NCI-H69 (cell line): ENCODE results near the gene CFAP20DC.

Experiments
- DNase-seq: peaks from one replicate; lab custom pipeline; 2025; lab: John Stamatoyannopoulos, UW

Gene CFAP20DC

DNA sequence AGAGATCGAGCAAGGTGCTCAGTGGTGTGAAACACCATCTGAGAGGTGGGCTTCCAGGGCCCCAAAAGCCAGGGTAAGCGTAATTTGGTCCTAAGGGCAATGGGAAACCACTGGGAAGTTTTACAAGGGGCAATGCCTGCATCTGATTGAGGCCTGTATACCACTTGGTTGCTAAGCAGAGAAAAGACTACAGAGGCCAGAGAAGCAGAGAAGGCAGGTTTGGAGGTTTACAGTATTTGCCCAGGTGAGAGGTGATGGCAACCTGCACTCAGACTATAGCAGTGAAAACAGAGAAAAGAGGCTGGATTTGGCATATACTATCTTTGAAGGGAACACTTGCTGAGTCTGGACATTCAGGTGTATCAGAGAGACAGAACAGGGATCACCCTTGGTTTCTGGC lies 249.8 kb downstream of the CFAP20DC start:
- DNase-seq: no peak

DNA sequence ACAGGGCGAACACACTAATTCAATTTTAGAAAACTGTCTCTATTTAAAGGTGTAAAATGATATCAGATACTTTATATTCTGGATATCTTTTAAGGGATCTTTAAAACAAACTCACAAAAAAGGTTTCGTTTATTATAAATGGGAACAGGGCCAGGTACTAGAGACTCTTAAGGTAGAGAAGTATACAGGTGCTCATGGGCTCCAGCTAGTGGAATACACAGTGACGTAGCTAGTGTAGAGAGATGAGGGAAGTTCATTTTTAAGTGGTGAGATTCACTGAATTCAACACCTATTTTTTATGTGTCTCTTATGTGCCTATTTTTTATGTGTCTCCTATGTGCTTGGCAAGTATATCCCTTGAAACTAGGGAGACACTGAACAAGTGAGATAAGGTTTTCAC lies 250.6 kb downstream of the CFAP20DC start:
- DNase-seq: no peak

DNA sequence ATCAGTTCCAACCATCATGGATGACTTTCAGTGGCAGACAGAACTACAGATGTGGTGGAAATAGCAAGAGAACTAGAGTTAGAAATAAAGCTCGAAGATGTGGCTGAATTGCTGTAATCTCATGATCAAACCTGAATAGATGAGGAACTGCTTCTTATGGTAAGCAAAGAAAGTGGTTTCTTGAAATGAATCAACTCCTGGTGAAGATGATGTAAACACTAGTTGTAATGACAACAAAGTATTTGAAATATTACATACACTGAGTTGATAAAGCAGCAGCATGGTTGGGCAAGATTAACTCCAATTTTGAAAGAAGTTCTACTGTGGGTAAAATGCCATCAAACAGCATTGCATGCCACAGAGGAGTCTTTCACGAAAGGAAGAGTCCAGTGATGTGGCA lies 251.5 kb downstream of the CFAP20DC start:
- DNase-seq: no peak

DNA sequence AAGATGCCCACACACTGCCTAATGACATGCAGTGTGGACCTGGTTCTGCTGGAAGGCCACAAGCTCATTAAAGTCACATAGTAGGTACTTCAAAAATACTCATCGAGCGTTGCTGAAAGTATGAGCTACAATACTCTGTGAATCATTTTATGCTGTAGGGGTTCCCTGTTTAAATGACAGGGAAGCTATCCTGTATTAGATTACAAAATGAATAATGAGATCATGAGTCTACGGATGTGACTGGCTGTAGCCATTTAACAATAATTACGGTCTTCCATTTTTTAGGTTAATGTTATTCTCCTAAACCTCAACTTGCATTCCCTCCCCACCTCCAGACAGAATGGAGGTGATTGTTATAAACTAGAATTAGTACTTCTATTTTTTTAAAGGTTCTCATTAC lies 255.1 kb downstream of the CFAP20DC start:
- peak; percentile 81 for DNase-seq

DNA sequence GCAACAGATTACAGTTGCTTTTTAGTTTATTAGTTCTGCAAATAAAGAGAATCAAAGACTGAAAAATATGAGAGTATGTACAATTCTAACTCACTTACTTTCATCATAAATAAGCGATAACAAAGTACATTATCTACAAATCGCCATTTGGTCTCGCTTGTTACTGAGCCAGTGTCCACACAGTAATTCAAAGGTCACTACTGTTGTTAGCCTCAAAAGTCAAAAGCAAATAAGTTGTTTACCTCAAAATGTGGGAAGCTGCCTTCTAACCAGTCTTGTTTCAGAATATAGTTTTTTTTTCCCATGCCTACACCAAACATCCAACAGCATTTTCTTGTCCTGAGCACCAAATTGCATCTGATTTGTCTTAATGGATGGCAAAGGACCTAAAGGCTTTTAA lies 255.9 kb downstream of the CFAP20DC start:
- DNase-seq: peak; percentile 40

DNA sequence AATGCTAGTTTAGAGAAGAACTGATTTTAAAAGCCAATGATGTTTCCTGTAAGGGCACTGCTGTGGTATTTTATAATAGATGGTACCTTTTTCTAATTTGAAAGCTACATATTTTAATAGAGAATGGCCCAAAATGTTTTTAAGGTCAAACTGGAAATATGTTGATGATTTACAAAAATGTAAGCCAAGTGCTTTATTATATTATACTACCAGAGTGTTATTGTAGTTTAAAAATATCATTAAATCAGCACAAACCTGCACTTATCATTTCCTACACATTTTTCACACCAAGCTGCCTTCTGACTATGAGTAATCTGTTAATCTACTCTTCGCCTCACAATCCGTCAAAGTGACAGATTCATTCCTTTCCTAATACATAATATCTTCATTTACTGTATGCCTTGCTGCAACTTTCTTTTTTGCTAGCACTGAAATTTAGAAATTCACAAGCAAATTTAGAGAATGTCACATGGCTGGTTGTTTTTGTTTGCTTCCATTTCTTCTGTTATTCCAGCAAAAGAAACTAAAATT lies 256.8 kb downstream of the CFAP20DC start:
- no peak for DNase-seq

DNA sequence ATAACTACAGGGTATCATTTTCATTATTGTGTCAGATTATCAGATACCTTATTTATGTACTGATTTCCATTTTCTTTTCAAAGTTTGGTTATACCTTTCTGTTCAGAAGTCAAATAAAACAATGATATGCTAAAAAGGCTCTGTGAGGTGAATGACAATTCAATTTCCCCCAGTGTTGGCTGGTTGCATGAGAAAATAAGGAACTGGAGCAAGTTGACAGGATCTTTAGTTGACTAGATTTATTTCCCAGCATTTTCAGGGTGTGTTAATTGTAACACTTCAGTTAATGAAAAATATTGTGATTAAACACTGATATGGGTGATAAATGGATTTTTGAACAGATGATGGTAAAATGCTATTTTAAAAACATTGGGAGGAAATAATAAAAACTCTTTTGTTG lies 260.4 kb downstream of the CFAP20DC start:
- peak; percentile 20 for DNase-seq

DNA sequence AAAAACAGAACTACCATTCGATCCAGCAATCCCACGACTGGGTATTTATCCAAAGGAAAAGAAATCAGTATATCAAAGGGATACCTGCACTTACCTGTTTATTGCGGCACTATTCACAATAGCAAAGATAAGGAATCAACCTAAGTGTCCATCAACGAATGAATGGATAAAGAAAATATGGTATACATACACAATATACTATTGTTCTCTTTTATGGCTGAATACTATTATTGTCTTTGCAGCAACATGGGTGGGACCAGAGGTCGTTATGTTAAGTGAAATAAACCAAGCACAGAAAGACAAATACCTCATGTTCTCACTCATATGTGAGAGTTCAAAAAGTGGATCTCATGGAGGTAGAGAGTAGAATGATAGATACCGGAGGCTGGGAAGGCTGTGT lies 264.9 kb downstream of the CFAP20DC start:
- DNase-seq: no peak

DNA sequence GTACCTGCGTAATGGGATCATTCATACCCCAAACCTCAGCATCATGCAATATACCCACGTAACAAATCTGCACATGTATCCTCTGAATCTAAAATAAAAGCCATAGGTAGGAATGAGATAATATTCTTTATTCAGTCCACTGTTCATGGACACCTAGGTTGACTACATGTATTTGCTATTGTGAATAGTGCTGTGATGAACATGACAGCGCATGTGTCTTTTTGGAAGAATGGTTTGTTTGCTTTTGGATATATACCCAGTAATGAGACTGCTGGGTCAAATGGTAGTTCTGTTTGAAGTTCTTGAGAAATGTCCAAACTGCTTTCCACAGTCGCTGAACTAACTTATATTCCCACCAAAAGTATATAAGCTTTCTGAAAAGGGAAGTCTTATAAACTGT lies 265.4 kb downstream of the CFAP20DC start:
- no peak for DNase-seq

DNA sequence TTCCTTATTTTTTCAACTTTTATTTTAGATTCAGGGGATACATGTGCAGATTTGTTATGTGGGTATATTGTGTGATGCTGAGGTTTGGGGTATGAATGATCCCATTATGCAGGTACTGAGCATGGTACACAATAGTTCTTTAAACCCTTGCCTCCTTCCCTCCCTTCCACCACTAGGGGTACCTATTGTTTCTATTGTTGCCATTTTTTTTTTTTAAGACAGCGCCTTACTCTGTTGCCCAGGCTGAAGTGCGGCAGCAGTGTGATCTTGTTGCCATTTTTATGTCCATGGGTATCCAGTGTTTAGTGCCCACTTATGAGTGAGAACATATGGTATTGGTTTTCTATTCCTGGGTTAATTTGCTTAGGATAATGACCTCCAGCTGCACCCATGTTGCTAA lies 266.0 kb downstream of the CFAP20DC start:
- DNase-seq: no peak

DNA sequence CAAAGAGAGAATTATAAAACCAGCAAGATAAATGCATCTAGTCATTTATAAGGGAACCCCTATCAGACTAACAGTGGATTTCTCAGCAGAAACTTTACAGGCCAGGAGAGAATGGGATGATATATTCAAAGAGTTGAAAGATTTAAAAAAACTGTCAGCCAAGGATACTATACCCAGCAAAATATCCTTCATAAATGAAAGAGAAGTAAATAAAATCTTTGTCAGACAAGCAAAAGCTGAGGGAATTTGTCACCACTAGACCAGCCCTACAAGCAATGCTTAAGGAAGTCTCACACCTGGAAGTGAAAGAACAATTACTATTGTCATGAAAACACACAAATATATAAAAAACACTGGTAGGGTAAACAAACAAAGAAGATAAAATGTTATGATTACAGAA lies 269.9 kb downstream of the CFAP20DC start:
- DNase-seq: no peak

DNA sequence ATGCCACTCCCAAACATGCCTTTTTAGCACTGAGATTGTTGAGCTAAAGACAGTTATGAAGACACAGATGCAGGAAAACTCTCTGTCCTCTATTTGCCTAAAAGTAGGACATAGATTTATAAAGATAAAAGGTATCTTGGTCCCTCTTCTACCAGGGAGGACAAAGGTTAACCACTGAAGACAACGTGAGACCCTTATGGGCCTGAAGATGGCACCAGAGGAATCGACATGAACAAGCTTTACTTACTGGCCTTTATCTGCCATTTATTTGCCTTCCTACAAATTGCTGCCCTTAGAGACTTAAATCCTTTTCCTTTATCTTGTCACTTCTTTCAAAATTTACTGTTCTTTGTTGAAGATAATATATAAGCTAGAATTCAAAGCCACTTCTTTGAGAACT lies 273.6 kb downstream of the CFAP20DC start:
- no peak for DNase-seq

DNA sequence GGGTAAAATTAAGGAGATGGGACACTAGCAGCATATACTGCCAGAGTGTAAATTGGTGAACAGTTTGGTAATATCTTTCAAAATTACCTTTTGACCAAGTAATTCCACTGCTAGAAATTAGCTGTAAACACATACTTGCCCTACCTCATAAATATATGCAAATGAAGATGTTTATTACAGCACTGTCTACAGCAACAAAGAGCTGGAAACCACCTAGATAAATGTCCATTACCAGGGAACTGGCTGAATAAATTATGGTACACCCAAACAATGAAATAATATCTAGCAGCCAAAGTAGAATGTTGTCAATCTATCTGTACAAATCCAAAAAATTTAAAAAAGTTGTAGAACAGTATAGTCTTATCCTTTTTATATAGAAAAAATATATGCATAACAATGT lies 277.4 kb downstream of the CFAP20DC start:
- no peak for DNase-seq

DNA sequence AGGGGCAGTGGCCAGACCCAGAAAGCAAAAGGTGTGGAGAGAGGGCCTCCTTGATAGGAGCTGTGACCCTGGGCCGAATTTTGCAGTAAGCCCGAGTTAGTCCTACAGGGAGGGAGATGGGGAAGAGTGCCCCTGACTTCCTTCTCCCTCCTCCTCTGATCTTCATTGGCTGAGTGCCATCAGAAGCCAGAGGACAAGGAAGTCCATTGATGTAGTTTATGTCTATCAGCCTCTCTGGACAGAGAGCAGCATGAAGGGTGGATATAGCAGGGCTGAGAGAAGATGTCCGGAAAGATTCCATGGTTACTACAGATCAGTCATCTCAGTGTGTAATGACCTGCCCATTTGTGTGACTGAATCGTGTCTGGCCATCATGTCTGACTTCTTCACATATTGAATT lies 280.8 kb downstream of the CFAP20DC start:
- DNase-seq: no peak

DNA sequence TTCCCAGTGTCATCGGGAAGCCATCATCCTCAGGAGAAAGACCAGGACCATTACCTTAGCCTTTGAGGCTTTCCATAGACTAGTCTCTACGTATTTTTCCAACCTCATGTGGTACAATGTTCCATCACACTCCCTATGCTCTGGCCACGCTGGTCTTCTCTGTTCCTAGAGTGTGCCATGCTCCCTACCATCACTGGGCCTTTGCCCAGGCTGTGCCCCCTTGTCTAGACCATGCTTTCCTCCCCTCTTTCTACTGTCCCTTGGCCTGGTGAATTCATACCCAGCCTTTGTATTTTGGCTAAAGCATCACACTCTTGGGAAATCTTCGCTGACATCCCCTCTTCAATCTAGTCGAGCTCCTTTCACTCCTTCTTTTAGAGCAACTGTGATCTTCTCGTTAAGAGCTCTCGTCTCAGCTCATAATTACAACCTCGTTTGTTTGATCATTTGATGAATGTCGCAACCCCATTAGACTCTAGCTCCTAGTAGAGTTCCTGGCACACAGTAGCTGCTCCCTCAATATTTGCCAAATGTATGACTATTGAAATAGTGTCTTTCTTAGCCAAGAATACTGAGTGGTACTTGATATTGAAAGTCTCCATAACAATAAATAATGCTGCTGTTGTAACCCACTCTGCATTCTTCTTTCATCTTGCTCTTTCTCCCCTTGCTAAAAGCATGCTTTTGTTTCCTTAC lies 283.1 kb downstream of the CFAP20DC start:
- peak; percentile 69 for DNase-seq

DNA sequence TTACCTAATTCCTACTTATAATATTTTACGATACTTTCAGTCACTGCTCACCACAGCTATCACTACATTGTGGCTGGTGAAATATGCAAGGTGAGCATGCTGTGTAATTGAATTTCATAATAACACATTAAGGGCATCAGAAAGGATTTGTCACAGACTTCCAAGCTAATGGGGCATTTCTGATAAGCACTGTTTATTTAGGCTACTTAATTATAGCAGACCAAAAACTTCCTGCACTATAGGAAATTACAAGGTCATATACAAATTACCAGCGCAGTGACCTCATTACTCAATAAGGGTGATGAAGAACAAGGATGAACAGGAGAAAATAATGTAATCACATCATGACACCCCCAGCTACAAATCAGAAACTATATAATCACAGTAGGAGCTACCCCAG lies 294.7 kb downstream of the CFAP20DC start:
- DNase-seq: peak; percentile 77

DNA sequence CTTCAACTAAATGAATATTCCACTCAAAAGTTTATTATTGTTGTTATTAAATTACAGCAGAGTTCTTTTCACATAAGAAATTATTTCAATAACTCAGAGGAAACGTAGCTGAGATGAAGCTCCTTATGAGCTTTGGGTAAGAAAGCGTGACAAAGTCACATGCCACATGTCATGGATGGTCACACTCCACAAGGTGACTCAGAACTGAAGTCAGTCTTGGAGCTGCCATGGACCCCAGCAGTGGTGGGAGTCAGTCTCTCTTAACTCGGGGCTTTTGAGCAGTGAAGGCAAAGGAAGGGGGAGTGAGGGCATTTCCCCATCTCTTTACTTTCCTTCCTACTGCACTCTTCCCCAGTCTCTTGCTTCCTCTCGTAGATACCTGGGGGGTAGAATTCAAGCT lies 295.8 kb downstream of the CFAP20DC start:
- no peak for DNase-seq

DNA sequence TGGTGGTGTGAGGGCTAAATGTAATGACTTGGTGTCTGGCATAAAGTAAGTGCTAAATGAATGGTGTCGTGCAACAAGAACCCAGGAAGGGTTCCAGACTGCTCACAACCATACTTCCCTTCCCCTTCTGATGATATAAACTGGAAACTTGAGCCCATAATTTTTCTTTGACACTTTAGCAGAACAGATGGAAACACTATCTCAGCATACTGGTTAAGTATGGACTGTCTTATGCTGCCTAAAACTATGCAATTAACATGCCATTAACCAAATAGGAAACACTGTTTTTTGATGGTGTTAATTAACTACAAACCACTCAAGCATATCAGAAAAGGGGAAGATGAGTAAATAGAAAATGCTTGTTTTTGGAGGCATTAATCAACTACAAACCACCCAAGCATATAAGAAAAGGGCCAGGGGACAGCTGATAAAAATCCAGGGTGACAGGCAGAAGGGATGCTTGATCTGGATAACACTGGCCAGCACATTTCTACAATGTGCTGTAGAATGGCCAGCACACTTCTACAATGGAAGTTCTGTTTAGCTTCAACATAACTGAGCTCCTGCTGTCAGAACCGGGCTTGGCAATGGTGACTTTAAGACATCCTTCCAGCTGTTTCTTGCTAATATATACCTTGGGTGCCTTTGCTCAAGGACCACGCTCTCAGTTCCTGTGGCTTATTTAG lies 297.8 kb downstream of the CFAP20DC start:
- peak; percentile 65 for DNase-seq

DNA sequence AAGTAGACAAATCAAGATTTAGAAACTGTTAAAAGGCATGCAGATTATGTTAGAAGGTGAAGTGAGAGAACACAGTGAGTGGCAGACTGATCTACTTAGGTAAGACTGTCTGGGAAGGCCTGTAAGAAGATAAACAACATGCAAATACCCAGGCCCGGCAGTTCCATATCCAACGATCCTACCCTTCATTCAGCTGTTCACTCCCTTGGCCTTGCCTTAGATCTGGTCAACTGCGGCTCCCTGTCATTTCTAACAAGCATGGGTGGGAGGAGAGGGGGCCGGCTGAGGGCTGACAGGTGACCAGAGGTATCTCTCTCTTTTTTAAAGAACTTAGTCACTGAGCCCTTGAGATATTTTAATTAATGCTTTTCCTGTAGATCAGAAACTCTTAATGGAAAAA lies 298.6 kb downstream of the CFAP20DC start:
- no peak for DNase-seq

DNA sequence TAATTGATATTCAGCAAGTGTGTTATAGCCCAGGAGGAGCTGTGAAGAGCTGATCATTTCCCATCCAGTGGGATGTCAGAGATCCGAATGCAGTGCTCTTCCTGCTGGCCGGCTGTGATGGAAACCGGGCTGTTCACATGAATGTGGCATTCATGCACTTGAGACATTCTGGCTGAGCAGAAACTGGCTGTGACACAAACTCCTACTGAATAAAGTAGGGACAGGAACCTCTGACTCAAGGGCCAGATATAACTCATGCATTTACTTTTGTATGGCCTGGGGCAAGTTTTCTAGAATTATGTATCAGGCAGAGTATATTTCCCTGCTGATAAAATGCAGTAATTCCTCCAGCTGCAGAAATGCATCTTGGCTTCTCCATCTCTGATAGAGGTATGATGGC lies 299.9 kb downstream of the CFAP20DC start:
- no peak for DNase-seq

DNA sequence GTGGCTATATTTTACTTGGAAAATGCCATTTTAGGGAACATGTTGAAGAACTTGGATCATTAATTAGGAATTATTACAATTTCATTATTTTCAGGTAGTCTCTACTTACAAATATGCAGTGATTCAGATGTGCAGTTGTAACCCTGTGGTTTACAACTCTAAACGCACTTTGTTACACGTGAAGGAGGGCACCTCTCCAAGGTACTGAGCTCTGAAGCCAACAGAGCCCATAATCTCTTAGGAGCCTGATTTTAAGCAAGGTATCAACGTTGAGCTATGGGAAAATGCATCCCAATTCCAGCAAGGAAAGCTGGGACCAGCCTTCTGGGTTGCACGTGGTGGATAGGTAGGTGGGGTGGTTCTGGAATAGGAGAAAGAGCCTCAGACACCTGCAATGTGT lies 301.8 kb downstream of the CFAP20DC start:
- no peak for DNase-seq

DNA sequence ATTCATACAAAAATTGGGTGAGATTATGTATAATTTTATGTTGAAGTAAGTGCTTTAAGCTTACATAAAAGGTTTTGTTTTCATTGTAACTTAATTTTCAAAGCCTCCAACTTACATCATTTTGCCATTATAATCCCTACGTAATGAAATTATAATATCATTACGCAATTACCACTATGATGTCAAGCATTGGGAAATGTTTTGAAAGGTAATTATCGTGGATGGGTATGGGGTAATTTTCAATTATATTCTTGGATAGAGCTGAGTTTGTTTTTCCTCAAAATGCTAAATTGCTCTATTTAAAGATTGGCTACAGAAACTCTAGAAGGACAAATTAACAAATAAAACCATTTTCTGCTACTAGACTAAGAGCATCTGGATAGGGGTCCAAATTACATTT lies 303.1 kb downstream of the CFAP20DC start:
- no peak for DNase-seq

DNA sequence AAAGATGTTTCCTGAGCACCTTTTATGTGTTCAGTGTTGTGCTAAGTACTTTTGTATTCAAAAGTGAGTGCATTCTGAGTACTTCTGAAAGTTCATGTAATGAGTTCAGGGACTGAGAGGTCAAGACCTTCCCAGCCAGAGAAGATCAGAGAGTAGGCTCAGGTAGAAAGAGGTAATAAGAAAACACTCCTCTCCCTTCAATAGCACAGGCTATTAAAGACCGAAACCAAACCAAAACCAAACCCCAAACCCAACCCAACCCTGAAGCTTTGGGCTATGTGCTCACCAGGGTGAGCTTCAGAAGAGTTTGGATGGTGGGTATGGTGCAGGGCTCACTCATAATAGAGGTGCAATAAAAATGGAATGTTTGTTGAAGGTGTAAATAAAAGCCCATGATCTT lies 306.5 kb downstream of the CFAP20DC start:
- no peak for DNase-seq

DNA sequence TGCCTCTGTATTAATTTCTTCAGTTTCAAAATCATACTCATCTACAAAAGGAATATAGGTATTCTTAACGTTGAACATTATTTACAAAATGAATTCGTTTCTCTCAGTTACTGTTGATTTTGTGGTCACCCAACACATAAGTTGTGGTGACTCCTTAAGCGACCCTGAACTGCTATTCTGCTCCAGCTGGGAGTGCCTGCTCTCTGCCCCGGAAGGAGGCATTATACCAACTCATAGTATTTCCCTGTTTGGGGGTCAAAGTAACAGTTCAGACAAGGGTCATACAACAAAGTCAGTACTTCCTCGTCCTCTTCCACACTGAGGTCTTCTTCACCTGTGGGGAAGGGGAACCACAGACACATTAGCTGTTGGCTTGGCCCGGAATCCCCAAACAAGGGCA lies 307.6 kb downstream of the CFAP20DC start:
- DNase-seq: no peak
